ENCODE results near the gene HSFX3. TPM values are rescaled to one million over a fixed set of nuclear protein-coding genes. Genes with fewer than 3 reads are reported as not detected.

HSFX3 gene
- total and polyA plus RNA-seq, 2 of the 8 experiments (the other 6 are each of a cell fraction or from before 2014, with no cell fraction given), result not detected

GRCh38 chrX:149572743-149573142 lies 23.0 kb upstream of the HSFX3 start (continued):
- TF ChIP-seq JUN (IDR thresholded peaks at IDR 0.05; ENCODE audit: low read depth, low read length), result no peak

GRCh38 chrX:149571770-149572169 lies 22.0 kb upstream of the HSFX3 start:
- Histone ChIP-seq H3K79me1 (ENCODE audit: low read depth, low read length) (no peaks in the 10 kb centered on the region), H2AFZ (ENCODE audit: low read length) (no peak overlapping the region), H3K79me2 (ENCODE audit: control insufficient read depth in 1 of 2, insufficient read depth in 2 of 2, low read length in 2 of 2) (no peaks in the 10 kb centered on the region), H2BK20ac (ENCODE audit: low read length) (no peak overlapping the region), H3K4ac (replicated peaks; ENCODE audit: insufficient read length, low read depth, low read length) (no peak overlapping the region), H3K23ac (ENCODE audit: insufficient read length) (no peak overlapping the region), H2BK15ac (ENCODE audit: low read length) (no peak overlapping the region), H3K27ac (ENCODE audit: low read depth, low read length) (no peak overlapping the region), H3K27me3 (replicated peaks in 1 of 4; ENCODE audit: control insufficient read depth in 3 of 4, extremely low read depth in 1 of 4, insufficient read depth in 3 of 4, low read length in 3 of 4) (no peaks in the 10 kb centered on the region), H3K4me1 (replicated peaks in 1 of 4; ENCODE audit: control insufficient read depth in 3 of 4, insufficient read depth in 4 of 4, low read length in 3 of 4) (no peaks in the 10 kb centered on the region), H4K20me1 (replicated peaks in 1 of 2; ENCODE audit: control insufficient read depth in 1 of 2, insufficient read depth in 2 of 2, low read length in 2 of 2) (no peaks in the 10 kb centered on the region), H3K9ac (replicated peaks in 1 of 4; ENCODE audit: extremely low read depth in 1 of 4, low read depth in 3 of 4, low read length in 3 of 4) (no peak overlapping the region), H3K9me3 (ENCODE audit: insufficient read depth in 2 of 2, low read depth in 1 of 2, low read length in 1 of 2) (no peaks in the 10 kb centered on the region), H4K5ac (ENCODE audit: insufficient read length, low read depth, low read length) (no peak overlapping the region), H3K36me3 (ENCODE audit: control insufficient read depth in 2 of 4, insufficient read depth in 4 of 4, low read length in 3 of 4) (no peaks in the 10 kb centered on the region), H4K91ac (replicated peaks; ENCODE audit: insufficient read length, low read length) (no peak overlapping the region), H3K14ac (ENCODE audit: insufficient read length) (no peak overlapping the region), H3K4me2 (ENCODE audit: insufficient read depth in 1 of 2, low read depth in 2 of 2, low read length in 2 of 2) (no peak overlapping the region), H2BK12ac (ENCODE audit: low read depth, low read length) (no peak overlapping the region), H3K18ac (ENCODE audit: extremely low read depth, low read length) (no peak overlapping the region), H3K23me2 (ENCODE audit: low read depth, low read length) (no peaks in the 10 kb centered on the region), H3K4me3 (ENCODE audit: extremely low read depth in 1 of 4, insufficient read depth in 2 of 4, low read depth in 3 of 4, low read length in 4 of 4) (no peak overlapping the region), H2BK5ac (ENCODE audit: low read depth, low read length) (no peak overlapping the region), H2AK5ac (ENCODE audit: low read depth, low read length) (no peak overlapping the region), H4K8ac (ENCODE audit: extremely low read depth, insufficient read depth, low read length) (no peak overlapping the region), H2BK120ac (replicated peaks; ENCODE audit: low read depth, low read length) (no peak overlapping the region), H3K56ac (replicated peaks; ENCODE audit: insufficient read length, low read depth, low read length) (no peak overlapping the region)
- DNase-seq (ENCODE audit: low read depth in 1 of 2, low spot score in 2 of 2), result no peak
- ChIA-PET CTCF (ENCODE audit: partially characterized antibody) (no interaction called here), POLR2A (ENCODE audit: partially characterized antibody) (no interaction called here)
- FAIRE-seq, result peak; percentile 57
- 89% methylated on average over 7 of the region's 7 CpGs; no CpG with 5 or more reads in 1 of the 2 experiments for WGBS, 2 experiments (ENCODE audit: extremely low coverage in 1 of 2, insufficient coverage in 1 of 2, insufficient read length in 1 of 2, insufficient replicate concordance in 2 of 2, low coverage in 1 of 2, low lambda C conversion rate in 2 of 2, missing lambda C conversion rate in 1 of 2)
- TF ChIP-seq TCF12 (IDR thresholded peaks at IDR 0.05; ENCODE audit: low read depth, low read length), result no peak
- no peak for TF ChIP-seq TAF1 (IDR thresholded peaks at IDR 0.05; ENCODE audit: low read depth, low read length)
- TF ChIP-seq CTCF (IDR thresholded peaks at IDR 0.05; ENCODE audit: control extremely low read depth in 1 of 3, insufficient read depth in 1 of 3, low read depth in 1 of 3, low read length in 3 of 3), result no peak
- TF ChIP-seq EP300 (IDR thresholded peaks at IDR 0.05; ENCODE audit: borderline replicate concordance in 1 of 2, low read depth in 2 of 2, low read length in 2 of 2), result no peak
- TF ChIP-seq RXRA (IDR thresholded peaks at IDR 0.05; ENCODE audit: insufficient read depth, low read depth, low read length), result no peak
- no peak for TF ChIP-seq TBP (IDR thresholded peaks at IDR 0.05; ENCODE audit: low read depth, low read length)
- TF ChIP-seq BACH1 (IDR thresholded peaks at IDR 0.05; ENCODE audit: low read length), result no peak
- no peak for TF ChIP-seq BCL11A (IDR thresholded peaks at IDR 0.05; ENCODE audit: low read depth in 2 of 2, low read length in 2 of 2)
- no peak for TF ChIP-seq TEAD4 (IDR thresholded peaks at IDR 0.05; ENCODE audit: low read depth, low read length)
